IPS-18a (cell line): ENCODE results near the gene PRMT9.

Source experiments
- H3K27ac ChIP-seq: one replicate; pipeline ENCODE4 v1.5.1; 2013; ENCODE audit warnings: low read length
- H3K27me3 ChIP-seq: one replicate; pipeline ENCODE4 v1.6.1; 2013; ENCODE audit warnings: mild to moderate bottlenecking, low read length; ENCODE audit not compliant: control insufficient read depth, insufficient read depth
- H3K36me3 ChIP-seq: one replicate; pipeline ENCODE4 v1.6.1; 2013; ENCODE audit warnings: low read depth, low read length; ENCODE audit not compliant: control insufficient read depth
- H3K4me1 ChIP-seq: one replicate; pipeline ENCODE4 v1.6.1; 2013; ENCODE audit warnings: low read depth, low read length; ENCODE audit not compliant: control insufficient read depth
- H3K4me3 ChIP-seq: one replicate; pipeline ENCODE4 v1.5.1; 2013; ENCODE audit warnings: low read length
- H3K9ac ChIP-seq: one replicate; pipeline ENCODE4 v1.6.1; 2013; ENCODE audit warnings: mild to moderate bottlenecking, low read length, moderate library complexity
- H3K9me3 ChIP-seq: one replicate; pipeline ENCODE4 v1.6.1; 2013; ENCODE audit warnings: low read depth, low read length; ENCODE audit not compliant: control insufficient read depth

Gene PRMT9

DNA sequence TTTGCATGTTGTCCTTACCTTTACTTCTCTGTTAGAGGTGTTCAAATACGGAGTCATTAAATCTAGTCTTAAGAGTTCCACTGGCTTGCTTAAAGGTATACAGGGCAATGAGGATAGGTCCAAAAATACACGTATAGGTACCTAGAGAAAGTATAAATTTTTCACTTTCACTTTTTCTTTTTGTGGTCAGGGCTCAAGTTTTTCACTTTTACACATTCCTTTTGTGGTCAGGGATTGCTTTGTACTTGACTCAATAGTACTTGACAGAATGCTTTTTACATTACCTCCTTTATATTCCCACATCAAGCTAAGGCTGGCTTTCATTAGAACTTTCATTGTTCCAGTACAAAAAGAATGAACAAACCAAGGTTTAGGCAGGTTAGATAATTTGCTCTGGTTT lies 45.0 kb downstream of the PRMT9 start:
- H3K9me3 ChIP-seq = no peaks in the 10 kb centered on the region
- H3K4me3 ChIP-seq = no peak overlapping the region
- H3K36me3 ChIP-seq = peaks cover 31% of the 10 kb centered on the region
- peaks cover 17% of the 10 kb centered on the region for H3K4me1 ChIP-seq
- no peak overlapping the region for H3K9ac ChIP-seq
- H3K27me3 ChIP-seq = no peaks in the 10 kb centered on the region
- H3K27ac ChIP-seq = no peak overlapping the region

DNA sequence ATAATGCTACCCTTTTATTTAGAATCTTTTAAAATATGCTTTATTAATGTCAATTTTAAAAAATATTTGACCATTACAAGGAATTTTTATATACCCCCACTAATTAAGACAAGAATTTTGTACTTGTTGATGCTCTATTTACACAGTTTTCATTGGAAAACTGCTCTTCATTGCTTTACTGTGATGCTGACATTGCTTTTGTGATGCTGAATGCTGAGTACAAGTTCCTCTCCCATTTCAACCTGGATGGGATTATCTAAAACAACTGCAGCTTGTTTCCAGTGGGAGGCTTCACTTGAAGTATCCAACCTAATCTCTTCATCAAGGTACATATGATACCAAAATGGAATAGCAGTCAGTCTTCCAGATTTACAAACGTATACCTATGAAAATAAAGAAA lies 45.6 kb downstream of the PRMT9 start:
- H3K4me3 ChIP-seq = no peak overlapping the region
- H3K27me3 ChIP-seq = no peaks in the 10 kb centered on the region
- H3K9ac ChIP-seq = no peak overlapping the region
- peaks cover 37% of the 10 kb centered on the region for H3K36me3 ChIP-seq
- H3K9me3 ChIP-seq = no peaks in the 10 kb centered on the region
- no peak overlapping the region for H3K27ac ChIP-seq
- peaks cover 17% of the 10 kb centered on the region for H3K4me1 ChIP-seq

DNA sequence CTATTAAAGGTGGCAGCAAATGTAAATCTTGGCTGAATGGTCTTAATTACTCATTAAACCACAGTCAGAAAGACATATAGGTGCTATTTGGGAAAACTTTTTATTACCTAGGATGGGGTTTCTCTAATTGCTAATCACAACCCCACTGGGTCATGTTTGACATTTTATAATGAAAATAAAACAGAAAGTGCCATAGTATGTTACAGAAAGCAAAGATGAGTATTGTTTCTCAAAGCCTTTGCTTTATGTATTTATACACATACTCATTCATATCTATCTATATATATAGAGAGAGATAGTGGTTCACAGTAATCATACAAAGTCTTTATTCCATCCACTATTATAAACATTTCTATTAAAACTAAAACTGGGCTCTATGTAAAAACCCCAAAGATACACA lies 48.6 kb downstream of the PRMT9 start:
- Histone ChIP-seq H3K36me3 (peaks cover 58% of the 10 kb centered on the region), H3K9ac (no peak overlapping the region), H3K9me3 (no peaks in the 10 kb centered on the region), H3K4me1 (peaks cover 17% of the 10 kb centered on the region), H3K27ac (no peak overlapping the region), H3K4me3 (no peak overlapping the region), H3K27me3 (no peaks in the 10 kb centered on the region)

DNA sequence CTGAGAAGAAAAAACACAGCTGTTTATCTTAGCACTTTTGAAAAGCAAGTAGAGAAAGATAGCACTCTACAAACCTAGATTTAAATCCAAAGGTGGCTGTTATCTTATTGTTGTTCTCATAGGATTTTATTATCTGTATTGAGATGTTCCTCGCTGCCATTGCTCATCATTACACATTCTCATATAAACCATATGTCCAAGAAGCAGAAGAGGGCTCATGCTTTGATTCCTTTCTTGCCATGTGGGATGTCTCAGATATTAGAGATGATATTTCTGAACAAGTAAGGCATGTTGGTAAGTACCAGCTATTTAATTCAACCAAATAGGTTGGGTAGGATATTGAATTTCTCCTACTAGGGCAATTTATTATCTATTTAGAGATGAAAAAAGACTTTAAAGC lies 50.3 kb downstream of the PRMT9 start:
- no peaks in the 10 kb centered on the region for H3K9me3 ChIP-seq
- H3K27ac ChIP-seq = no peak overlapping the region
- H3K9ac ChIP-seq = no peak overlapping the region
- H3K36me3 ChIP-seq = peaks cover 70% of the 10 kb centered on the region
- no peaks in the 10 kb centered on the region for H3K27me3 ChIP-seq
- no peak overlapping the region for H3K4me3 ChIP-seq
- H3K4me1 ChIP-seq = peaks cover 15% of the 10 kb centered on the region

DNA sequence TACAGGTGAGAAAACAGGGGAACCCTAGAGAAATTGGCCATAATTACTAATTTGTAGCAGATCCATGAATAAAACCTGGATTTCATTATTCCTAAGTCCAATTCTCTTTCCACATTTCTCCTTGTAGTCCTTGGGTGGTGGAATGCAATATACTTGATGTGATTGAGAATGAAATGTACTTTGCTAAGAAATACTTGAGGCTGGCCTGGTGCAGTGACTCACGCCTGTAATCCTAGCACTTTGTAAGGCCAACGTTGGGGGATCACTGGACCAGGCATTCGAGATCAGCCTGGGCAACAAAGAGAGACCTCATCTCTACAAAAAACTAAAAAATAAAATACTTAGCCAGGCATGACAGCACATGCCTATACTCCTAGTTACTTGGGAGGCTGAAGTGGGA lies 50.9 kb downstream of the PRMT9 start:
- Histone ChIP-seq H3K27ac (no peak overlapping the region), H3K4me3 (no peak overlapping the region), H3K4me1 (peaks cover 10% of the 10 kb centered on the region), H3K36me3 (peaks cover 70% of the 10 kb centered on the region), H3K9me3 (no peaks in the 10 kb centered on the region), H3K27me3 (no peaks in the 10 kb centered on the region), H3K9ac (no peak overlapping the region)

- Histone ChIP-seq H3K36me3 (peaks cover 53% of the 10 kb centered on the region), H3K4me1 (peaks cover 12% of the 10 kb centered on the region), H3K27me3 (no peaks in the 10 kb centered on the region), H3K9me3 (no peaks in the 10 kb centered on the region), H3K27ac (no peak overlapping the region), H3K9ac (no peak overlapping the region), H3K4me3 (no peak overlapping the region)
Observed at GRCh38 chr4:147629783-147630730, 53.9 kb downstream of the PRMT9 start.

- Histone ChIP-seq H3K27ac (no peak overlapping the region), H3K9me3 (no peaks in the 10 kb centered on the region), H3K27me3 (no peaks in the 10 kb centered on the region), H3K4me1 (peaks cover 12% of the 10 kb centered on the region), H3K4me3 (no peak overlapping the region), H3K36me3 (peaks cover 46% of the 10 kb centered on the region), H3K9ac (no peak overlapping the region)
Observed at GRCh38 chr4:147628415-147628814, 55.5 kb downstream of the PRMT9 start.

DNA sequence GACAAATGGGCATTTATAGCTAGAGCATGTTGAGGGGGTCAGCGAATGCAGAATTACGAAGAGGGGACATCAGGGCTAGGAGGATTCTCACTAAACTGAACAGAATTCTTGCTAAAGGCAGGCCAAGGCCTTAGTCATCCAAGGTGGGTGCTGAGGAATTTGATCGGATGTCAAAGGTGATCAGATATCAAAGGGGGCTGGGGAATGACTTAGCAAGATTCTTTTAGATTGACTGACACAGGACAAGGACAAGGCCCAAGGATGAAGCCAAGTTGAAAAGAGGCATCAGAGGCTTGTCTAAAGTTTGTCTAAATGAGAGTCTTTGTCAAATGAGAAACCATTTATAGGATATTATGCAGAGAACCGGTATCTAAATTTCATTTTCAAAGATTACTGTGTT lies 57.1 kb downstream of the PRMT9 start:
- Histone ChIP-seq H3K36me3 (peaks cover 36% of the 10 kb centered on the region), H3K4me1 (peaks cover 12% of the 10 kb centered on the region)

GRCh38 chr4:147625733-147626132 lies 58.2 kb downstream of the PRMT9 start:
- Histone ChIP-seq H3K27ac (no peak overlapping the region), H3K27me3 (no peaks in the 10 kb centered on the region), H3K9ac (no peak overlapping the region), H3K36me3 (peaks cover 28% of the 10 kb centered on the region), H3K4me1 (peaks cover 12% of the 10 kb centered on the region), H3K9me3 (no peaks in the 10 kb centered on the region), H3K4me3 (no peak overlapping the region)

More for the DNA sequence above, 57.1 kb downstream of the PRMT9 start:
- Histone ChIP-seq H3K9ac (no peak overlapping the region), H3K27me3 (no peaks in the 10 kb centered on the region), H3K4me3 (no peak overlapping the region), H3K9me3 (no peaks in the 10 kb centered on the region), H3K27ac (no peak overlapping the region)

DNA sequence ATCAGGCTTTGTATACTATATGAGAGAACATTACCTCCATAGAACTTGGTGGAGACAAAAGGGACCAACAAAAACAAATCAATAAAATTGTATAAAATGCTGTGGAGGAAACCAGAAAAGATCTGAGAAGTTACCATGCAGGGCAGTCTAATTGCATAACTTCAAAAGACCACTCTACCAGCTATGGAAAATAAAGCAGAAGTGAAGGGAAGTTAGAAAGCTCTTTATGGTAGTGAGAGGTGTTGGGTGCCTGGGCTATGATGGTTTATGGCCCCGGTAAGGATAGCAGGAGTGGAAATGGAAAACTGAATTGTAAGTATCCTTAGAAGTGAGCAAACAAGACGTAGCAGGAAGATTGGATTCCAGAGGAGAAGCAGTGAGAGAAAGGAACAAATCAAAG lies 63.6 kb downstream of the PRMT9 start:
- peaks cover 4% of the 10 kb centered on the region for H3K4me1 ChIP-seq
- no peak overlapping the region for H3K4me3 ChIP-seq
- no peaks in the 10 kb centered on the region for H3K9me3 ChIP-seq
- peaks cover 15% of the 10 kb centered on the region for H3K36me3 ChIP-seq
- no peak overlapping the region for H3K9ac ChIP-seq
- H3K27me3 ChIP-seq = no peaks in the 10 kb centered on the region
- H3K27ac ChIP-seq = no peak overlapping the region

GRCh38 chr4:147617841-147618691 lies 65.9 kb downstream of the PRMT9 start:
- Histone ChIP-seq H3K27ac (no peak overlapping the region), H3K4me1 (peaks cover 4% of the 10 kb centered on the region), H3K9ac (peak overlapping the region; percentile 56), H3K27me3 (no peaks in the 10 kb centered on the region), H3K36me3 (peaks cover 6% of the 10 kb centered on the region), H3K9me3 (no peaks in the 10 kb centered on the region), H3K4me3 (peak overlapping the region; percentile 74)
